DOHH2 (cell line): ENCODE results near the gene DBT.
"Not testable (repeated sequence)": the region's sequence is repeated elsewhere in the genome, so short reads cannot be mapped to it uniquely, and the experiment has no call there.

Experiments
- H3F3A ChIP-seq: fragments of 200-600 bp; sonication (generic), shearing (Covaris generic); 2 replicates; pipeline ENCODE4 v1.6.0; 2016; ENCODE audit warnings: antibody characterized with exemption, mild to moderate bottlenecking; ENCODE audit not compliant: control insufficient read depth, insufficient read depth
- H3K27ac ChIP-seq: fragments of 200-600 bp; sonication (generic); 2 replicates; pipeline ENCODE4 v1.5.1; 2014; ENCODE audit warnings: low read depth, mild to moderate bottlenecking, low read length, moderate library complexity
- H3K27me3 ChIP-seq: fragments of 200-600 bp; sonication (generic); 2 replicates; pipeline ENCODE4 v1.6.1; 2014; ENCODE audit warnings: mild to moderate bottlenecking, low read length, mixed read lengths; ENCODE audit not compliant: control insufficient read depth
- H3K36me3 ChIP-seq: fragments of 200-600 bp; sonication (generic); 2 replicates; pipeline ENCODE4 v1.6.1; 2014; ENCODE audit warnings: mild to moderate bottlenecking, low read length, moderate library complexity, mixed read lengths; ENCODE audit not compliant: control insufficient read depth
- H3K4me1 ChIP-seq: fragments of 200-600 bp; sonication (generic); 2 replicates; pipeline ENCODE4 v1.6.1; 2014; ENCODE audit warnings: mild to moderate bottlenecking, low read length, mixed read lengths; ENCODE audit not compliant: control insufficient read depth
- H3K4me2 ChIP-seq: fragments of 200-600 bp; sonication (generic); 2 replicates; pipeline ENCODE4 v1.6.0; 2014; ENCODE audit warnings: mild to moderate bottlenecking, low read length, moderate library complexity
- H3K4me3 ChIP-seq: fragments of 200-600 bp; sonication (generic); 2 replicates; pipeline ENCODE4 v1.5.1; 2014; ENCODE audit warnings: mild to moderate bottlenecking, low read length, mixed read lengths
- H3K79me2 ChIP-seq: fragments of 200-600 bp; sonication (generic); 2 replicates; pipeline ENCODE4 v1.6.1; 2014; ENCODE audit warnings: mild to moderate bottlenecking, low read length, mixed read lengths; ENCODE audit not compliant: control insufficient read depth
- H3K9me2 ChIP-seq: fragments of 200-600 bp; sonication (generic); replicated peaks from 2 replicates; pipeline ENCODE4 v1.6.1; 2014; ENCODE audit warnings: mild to moderate bottlenecking, low read length, mixed read lengths; ENCODE audit not compliant: control insufficient read depth
- H3K9me3 ChIP-seq: fragments of 200-600 bp; sonication (generic); 2 replicates; pipeline ENCODE4 v1.6.1; 2014; ENCODE audit warnings: antibody characterized with exemption, low read length, mixed read lengths; ENCODE audit not compliant: control insufficient read depth, insufficient read depth
- H4K20me1 ChIP-seq: fragments of 200-600 bp; sonication (generic); 2 replicates; pipeline ENCODE4 v1.6.0; 2014; ENCODE audit warnings: low read depth, mild to moderate bottlenecking, antibody characterized with exemption, low read length, moderate library complexity; ENCODE audit not compliant: control insufficient read depth, insufficient read depth
- CTCF ChIP-seq: fragments of 200-600 bp; sonication (generic); IDR thresholded peaks from one replicate; pipeline ENCODE4 v1.5.1; 2014; ENCODE audit warnings: antibody characterized with exemption, mild to moderate bottlenecking, low read depth, low read length; ENCODE audit not compliant: poor library complexity, severe bottlenecking
- EZH2phosphoT487 ChIP-seq: fragments of 200-600 bp; sonication (generic); IDR thresholded peaks from 2 replicates; pipeline ENCODE4 v1.6.1; 2017; ENCODE audit warnings: borderline replicate concordance, mild to moderate bottlenecking, antibody characterized with exemption, low read length, moderate library complexity, mixed read lengths

DBT gene

DNA sequence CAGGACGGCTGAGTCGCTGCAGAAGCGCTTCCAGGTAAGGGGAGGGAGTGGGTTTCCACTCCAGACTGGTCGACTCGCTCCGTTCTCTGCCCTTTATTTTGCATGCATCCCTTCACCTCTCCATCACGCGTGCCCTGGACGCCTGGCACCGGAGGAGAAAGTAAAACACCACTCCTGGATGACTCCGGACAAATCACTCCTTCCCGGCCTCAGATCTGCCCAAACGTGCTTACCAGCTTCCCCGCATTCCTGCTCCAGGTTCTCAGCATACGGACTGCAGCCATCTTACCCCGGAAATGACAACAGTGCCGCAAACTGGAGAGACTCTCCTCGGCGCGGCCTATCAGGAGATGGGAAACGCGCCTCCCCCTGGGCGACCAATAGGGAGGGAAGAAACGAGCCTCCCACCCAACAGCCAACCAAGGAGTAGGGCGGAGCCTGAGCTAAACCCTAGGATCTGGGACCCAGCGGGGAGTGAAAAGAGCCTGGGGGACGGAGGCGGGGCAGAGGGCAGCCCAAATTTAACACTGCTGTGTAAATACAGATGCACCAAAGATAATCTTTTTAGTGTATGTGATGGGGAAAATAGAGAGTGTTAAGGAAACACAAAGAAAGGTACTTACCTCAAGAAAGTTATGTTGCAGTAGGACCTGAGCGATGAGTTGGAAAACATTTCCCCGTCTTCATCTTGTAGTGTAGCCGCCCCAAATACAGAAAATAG is at the start of gene DBT:
Gene DBT, minus strand, starts transcription at position 298 of the 721 bp plus-strand sequence. Its CDS starts 14 bp downstream, at position 284.
- TF ChIP-seq CTCF (no peak), EZH2phosphoT487 (no peak)
- H3K36me3 ChIP-seq, result peaks cover 7% of the 10 kb centered on the region
- H3K27me3 ChIP-seq, result no peaks in the 10 kb centered on the region

GRCh38 chr1:100298512-100298911 is 48.9 kb upstream of the DBT start:
- H3K36me3 ChIP-seq, result no peaks in the 10 kb centered on the region; the same call in 1 of the 2 replicates
- H3K27ac ChIP-seq, result no peak overlapping the region
- TF ChIP-seq CTCF, result no peak
- no peak for TF ChIP-seq EZH2phosphoT487
- H3K27me3 ChIP-seq, result no peaks in the 10 kb centered on the region
- no peaks in the 10 kb centered on the region for H3K9me3 ChIP-seq
- H4K20me1 ChIP-seq, result no peaks in the 10 kb centered on the region
- H3F3A ChIP-seq, result peaks cover 3% of the 10 kb centered on the region; the same call in 1 of the 2 replicates
- H3K9me2 ChIP-seq, result no peaks in the 10 kb centered on the region
- H3K4me2 ChIP-seq, result no peak overlapping the region
- H3K79me2 ChIP-seq, result no peaks in the 10 kb centered on the region
- no peaks in the 10 kb centered on the region for H3K4me1 ChIP-seq
- H3K4me3 ChIP-seq, result no peak overlapping the region

More for the DNA sequence above, at the start of gene DBT:
- Histone ChIP-seq H3K4me2 (peak within 1 kb of the TSS; percentile 87), H3K27ac (peak within 1 kb of the TSS; percentile 5; the same call in 1 of the 2 replicates), H3K9me2 (no peaks in the 10 kb centered on the region), H3F3A (no peaks in the 10 kb centered on the region), H3K4me3 (peak within 1 kb of the TSS; percentile 97), H4K20me1 (no peaks in the 10 kb centered on the region), H3K4me1 (peaks cover 22% of the 10 kb centered on the region), H3K79me2 (peaks cover 34% of the 10 kb centered on the region), H3K9me3 (no peaks in the 10 kb centered on the region)

- H3K36me3 ChIP-seq, H3K4me1 ChIP-seq, H3K4me3 ChIP-seq, H3K27ac ChIP-seq, H3K9me3 ChIP-seq, H3K4me2 ChIP-seq, H3F3A ChIP-seq, H3K79me2 ChIP-seq, H3K9me2 ChIP-seq, H3K27me3 ChIP-seq, H4K20me1 ChIP-seq: not testable (repeated sequence)
These were observed 47.4 kb upstream of the DBT start for GRCh38 chr1:100296997-100297396.

DNA sequence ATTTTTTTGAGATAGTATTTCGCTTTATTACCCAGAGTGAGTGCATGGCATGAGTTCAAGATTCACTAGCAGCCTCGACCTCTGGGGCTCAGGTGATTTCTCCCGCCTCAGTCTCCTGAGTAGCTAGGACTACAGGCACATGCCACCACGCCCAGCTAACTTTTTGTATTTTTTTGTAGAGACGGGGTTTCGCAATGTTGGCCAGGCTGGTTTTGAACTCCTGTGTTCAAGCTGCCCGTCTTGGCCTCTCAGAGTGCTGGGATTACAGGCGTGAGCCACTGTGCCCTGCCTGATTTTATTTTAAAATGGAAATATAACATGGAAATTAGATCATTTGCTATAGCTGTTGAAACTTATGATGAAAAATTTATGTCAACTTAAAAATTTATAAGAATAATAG is 46.5 kb upstream of the DBT start:
- H3K27ac ChIP-seq, result no peak overlapping the region
- no peaks in the 10 kb centered on the region for H3K9me3 ChIP-seq
- peaks cover 3% of the 10 kb centered on the region; the same call in 1 of the 2 replicates for H3F3A ChIP-seq
- peaks cover 17% of the 10 kb centered on the region for H3K36me3 ChIP-seq
- H3K4me3 ChIP-seq, result no peak overlapping the region
- H3K4me1 ChIP-seq, result no peaks in the 10 kb centered on the region
- no peaks in the 10 kb centered on the region for H3K27me3 ChIP-seq
- no peak for TF ChIP-seq CTCF
- TF ChIP-seq EZH2phosphoT487, result no peak
- H3K4me2 ChIP-seq, result no peak overlapping the region
- no peaks in the 10 kb centered on the region for H3K79me2 ChIP-seq
- H3K9me2 ChIP-seq, result no peaks in the 10 kb centered on the region
- no peaks in the 10 kb centered on the region for H4K20me1 ChIP-seq
